Dedifferentiated amniotic fluid mesenchymal stem cell (primary cell): ENCODE data around the gene CRADD.
"Not testable (repeated sequence)": the region's sequence is repeated elsewhere in the genome, so short reads cannot be mapped to it uniquely, and the experiment has no call there.

ENCODE experiments used
- DNase-seq: peaks from one replicate; pipeline ENCODE4 v3.0.0-alpha.2; 2016; ENCODE audit errors: extremely low spot score

CRADD gene

DNA sequence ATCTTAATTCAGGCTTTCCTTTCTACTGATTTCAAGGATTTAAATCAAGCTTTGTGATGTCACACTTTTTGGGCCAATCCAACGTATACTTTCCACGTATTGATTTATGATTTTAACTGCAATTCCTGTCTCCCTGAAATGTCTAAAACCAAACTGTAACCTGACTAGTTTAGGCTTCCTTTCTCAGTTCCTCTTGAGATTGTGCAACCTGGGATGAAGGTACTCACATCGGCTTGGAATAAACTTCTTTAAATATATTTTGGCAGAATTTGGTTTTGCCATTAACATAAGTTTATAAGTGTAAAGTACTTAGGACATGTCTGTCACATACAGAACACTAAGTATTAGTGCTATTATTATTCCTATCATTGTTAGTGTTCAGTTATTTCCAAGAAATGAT is 224.6 kb downstream of the CRADD start:
- no peak for DNase-seq

DNA sequence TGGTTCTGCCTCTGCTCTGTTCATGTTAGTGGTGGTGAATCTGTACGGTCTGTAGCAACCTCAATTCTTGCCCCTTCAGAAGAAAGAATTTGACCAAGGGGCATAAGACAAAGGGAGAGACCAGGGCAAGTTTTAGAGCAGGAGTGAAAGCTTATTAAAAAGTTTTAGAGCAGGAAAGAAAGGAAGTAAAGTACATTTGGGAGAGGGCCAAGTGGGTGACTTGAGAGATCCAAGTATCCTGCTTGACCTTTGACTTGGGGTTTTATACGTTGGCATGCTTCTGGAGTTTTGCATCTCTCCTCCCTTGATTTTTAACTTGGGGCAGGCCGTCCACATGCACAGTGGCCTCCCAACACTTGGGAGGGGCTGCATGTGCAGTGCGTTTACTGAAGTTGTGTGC is 225.0 kb downstream of the CRADD start:
- DNase-seq: no peak

DNA sequence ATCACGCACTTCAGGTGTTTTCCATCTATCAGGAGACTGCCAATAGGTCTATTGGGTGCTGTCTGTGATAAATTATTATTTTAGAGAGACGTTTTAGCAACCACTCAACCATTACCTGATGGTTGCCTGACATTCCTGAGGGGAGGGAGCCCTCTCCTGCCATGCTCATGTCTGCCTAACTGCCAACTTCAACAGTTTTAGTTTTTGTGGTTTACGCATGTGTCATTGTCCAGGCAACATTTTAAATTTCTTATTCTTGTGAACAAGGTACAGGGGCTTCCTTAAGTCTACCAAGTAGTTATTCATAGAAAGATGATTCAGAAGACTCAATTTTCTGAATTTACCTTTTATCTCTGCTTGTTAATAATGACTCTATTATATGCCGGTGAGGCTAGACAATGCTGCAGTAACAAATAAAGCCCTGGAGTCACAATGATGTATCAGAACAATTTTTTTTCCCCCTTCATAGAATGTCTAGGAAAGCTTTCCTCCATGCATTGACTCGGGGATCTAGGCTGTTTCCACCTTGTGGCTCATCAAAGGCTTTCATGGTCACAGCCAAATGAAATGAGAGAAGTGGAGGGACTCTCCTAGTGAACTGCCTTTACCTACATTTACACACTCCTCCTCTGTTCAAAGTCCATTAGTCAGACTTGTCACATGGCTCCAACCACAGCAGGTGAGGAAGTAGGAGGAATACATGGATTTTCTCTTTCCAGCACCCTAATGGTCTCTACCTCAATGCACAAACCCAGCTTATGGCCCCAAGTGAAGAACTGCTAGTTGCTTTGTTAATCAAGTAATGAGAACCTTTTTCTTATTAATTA is 225.8 kb downstream of the CRADD start:
- DNase-seq: no peak

DNA sequence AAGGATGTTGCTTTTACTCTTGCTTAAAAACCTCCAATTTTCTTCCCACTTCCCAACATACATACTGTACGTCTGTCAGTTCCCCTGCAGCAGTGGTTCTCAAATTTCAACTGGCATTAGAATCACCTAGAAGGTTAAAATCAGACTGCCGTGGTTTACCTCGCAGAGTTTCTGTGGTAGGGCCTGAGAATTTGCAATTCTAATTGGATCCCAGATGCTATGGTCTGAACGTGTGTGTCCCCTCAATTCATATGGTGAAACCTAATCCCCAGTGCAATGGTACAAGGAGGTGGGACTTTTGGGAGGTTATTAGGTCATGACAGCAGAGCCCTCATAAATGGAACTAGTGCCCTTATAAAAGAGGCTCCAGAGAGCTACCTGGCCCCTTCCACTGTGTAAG is 226.9 kb downstream of the CRADD start:
- DNase-seq: no peak

DNA sequence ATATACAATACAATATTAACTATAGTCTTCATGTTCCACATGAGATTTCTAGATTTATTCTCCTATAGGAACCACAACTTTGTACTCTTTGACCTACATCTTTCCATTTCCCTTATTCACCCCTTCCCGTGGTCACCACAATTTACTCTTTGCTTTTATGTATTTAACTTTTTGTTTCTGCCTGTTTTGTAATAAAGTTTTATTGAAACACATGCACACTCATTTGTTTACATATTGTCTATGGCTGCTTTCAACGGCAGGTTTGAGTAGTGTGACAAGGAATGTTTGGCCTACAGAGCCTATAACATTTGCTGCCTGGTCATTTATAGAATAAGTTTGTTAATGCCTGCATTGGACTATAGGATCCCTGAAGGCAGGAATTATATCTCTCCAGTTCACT is 231.1 kb downstream of the CRADD start:
- DNase-seq: no peak

DNA sequence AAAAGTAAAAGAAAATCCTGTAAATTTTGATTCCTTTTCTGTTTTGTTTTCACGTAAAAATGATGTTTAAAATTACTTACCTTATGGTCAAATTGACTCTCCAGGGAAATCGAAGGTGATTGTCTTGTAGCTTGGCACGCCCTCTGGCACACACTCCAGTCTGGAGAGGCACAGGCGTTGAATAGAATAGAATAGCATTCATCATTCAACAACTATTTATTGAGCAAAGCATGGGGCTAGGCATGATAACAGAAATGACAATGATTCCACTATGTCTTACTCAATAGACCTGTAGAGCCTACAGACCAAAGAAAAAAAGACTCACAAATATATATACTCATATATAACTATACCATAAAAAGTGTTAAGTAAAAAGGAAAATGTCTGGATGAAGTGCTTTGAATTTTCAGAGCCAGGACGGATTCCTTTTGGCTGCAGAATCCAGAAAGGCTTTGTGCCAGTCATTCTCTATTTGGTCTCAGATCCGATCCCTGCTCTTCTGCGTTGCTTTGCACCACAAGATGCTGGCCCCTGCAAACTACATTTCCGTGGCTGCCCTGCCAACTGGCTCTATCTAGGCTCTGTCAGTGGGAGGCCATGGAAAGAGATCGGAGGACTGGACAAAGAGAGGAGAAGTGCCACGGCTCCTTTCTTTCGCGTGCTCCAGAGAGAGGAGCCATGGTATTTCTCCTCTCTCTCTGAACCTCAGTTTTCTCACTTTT is 231.8 kb downstream of the CRADD start:
- DNase-seq: no peak

DNA sequence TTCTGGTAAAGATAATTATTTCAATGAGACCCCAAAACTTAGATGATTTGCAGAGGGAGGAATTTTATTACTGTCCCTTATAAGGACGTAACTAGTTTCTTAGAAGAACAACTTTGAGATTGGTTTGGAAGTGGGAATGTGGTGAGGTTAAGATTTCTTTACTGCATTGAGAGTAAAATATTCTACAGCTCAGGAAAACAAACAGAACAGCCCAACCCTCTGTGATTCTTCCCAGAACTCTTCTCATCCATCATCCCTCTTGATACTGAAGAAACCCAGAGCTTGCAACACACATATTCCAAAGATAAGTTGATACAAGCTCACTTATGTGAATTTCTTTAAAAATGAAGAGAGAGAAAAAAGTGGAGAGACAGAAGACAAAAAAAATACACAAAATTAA is 234.2 kb downstream of the CRADD start:
- DNase-seq: no peak

DNA sequence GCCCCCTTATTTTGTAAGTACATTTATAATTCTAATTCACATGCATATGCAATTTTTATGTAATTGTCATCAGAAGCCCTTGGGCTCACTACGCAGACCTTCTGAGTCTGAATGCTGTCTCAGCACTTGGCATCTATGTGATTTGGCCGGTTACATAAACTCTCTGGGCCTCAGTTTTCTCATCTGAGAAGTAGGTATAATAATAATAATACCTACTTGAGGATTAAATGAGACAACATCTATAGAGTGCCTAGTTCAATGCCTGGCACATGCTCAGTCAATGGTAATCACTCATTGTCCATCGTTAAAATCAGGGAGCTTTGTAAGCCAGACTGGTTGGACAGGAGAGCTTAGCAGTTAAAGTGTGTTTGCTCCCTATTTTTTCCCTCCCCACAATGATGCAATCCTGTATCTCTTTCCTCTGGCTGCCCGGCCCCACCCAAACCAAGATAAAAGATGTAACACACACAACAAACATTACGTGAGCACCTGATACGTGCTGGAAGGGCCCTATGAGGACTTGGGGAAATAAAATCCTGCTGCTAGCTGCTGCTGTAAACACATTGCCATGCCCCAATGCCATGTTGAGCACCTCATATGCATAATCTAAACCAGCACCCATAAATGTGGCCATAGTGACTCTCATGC is 235.0 kb downstream of the CRADD start:
- no peak for DNase-seq

DNA sequence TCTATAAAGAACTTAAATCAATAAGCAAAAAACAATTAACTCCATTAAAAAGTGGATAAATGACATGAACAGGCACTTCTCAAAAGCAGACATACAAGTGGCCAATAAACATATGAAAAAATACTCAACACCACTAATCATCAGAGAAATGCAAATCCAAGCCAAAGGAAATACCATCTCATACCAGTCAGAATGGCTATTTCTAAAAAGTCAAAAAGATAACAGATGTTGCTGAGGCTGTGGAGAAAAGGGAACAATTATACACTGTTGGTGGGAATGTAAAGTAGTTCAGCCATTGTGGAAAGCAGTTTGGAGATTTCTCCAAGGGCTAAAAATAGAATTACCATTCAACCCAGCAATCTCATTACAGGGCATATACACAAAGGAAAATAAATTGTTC is 236.7 kb downstream of the CRADD start:
- DNase-seq: peak; percentile 73

DNA sequence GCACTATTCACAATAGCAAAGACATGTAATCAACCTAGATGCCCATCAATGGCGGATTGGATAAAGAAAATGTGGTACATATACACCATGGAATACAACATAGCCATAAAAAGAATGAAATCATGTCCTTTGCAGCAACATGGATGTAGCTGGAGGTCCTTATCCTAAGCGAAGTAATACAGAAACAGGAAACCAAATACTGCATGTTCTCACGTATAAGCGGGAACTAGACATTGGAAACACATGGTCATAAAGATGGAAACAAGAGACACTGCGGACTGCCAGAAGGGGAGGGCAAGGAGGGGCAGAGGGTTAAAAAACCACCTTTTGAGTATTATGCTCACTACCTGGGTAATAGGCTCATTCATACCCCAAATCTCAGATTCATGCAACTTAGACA is 237.1 kb downstream of the CRADD start:
- DNase-seq: no peak

DNA sequence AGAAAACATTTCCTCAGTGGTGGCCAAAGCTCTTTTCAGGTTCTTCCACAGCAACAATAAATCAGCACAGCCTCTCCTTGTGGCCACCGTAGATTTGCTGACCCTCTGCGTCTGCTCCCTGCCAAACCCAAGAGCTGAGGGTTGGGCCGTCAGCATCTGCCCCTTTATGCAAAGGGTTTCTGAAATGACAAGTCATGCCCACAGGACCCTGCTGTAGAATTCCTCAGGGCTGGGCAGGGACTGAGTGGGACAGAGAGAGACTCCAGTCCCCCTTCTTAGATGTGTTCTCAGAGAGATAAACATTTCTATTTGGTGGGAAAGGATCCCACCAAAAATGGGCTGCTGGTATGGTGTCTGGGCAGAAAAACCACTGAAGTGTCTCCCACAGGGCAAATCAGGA is 238.2 kb downstream of the CRADD start:
- no peak for DNase-seq

DNA sequence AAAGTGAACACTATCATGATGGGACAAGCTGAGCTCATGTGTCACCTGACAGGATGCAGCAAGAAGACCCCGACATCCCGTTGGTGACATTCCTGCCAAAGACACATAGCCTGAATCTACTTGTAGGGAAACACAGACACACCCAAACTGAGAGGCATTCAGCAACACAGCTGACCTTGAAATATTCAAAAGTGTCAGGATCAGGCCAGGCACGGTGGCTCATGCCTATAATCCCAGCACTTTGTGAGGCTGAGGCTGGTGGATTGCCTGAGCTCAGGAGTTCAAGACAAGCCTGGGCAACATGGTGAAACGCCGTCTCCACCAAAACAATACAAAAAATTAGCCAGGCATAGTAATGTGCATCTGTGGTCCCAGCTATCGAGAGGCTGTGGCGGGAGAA is 239.2 kb downstream of the CRADD start:
- DNase-seq: no peak

DNA sequence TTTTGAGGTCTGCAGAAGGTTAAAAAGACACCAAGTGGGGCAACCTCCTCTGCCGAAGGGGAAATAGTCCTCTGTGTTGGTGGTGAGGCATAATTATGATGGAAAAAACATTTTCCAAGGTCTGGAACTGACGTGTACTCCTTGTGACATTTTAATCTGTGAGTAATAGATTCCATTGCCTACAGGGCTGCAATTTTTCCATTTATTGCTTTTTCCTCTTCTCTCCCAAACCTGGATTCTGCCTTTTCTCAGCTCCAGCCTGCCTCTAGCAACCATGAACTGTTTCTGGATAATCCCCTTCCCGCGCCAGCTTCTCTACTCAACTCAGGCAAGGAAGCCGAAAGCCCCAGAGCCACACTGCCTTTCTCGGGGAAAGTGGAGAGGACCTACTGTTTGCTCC is 241.1 kb downstream of the CRADD start:
- DNase-seq: peak; percentile 81

DNA sequence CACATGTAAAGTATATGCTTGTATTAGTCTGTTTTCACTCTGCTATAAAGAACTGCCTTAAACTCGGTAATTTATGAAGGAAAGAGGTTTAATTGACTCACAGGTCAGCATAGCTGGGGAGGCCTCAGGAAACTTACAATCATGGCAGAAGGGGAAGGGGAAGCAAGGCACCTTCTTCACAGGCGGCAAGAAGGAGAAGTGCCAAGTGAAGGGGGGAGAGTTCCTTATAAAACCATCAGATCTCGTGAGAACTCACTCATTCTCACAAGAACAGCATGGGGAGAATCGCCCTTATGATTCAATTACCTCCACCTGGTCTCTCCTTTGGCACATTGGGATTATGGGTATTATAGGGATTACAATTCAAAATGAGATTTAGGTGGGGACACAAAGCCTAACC is 241.7 kb downstream of the CRADD start:
- no peak for DNase-seq

DNA sequence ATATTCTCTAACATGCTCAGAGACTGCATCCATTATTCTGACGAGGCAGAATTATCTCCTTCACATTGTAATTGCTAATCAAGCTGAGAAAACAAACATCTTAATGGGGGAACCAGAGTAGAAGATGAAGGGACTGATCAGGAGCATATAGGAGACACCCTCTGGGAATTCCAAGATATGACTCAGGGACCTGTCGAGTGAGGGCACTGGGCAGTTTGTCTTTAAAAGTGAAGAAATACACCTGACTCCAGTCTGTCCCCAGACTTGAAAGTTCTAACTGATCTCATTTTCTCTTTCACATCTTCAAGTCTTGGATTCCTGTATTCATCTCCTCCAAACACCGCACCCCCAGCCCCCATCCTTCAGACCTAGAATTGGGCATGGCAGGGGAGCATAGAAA is 244.3 kb downstream of the CRADD start:
- DNase-seq: no peak

DNA sequence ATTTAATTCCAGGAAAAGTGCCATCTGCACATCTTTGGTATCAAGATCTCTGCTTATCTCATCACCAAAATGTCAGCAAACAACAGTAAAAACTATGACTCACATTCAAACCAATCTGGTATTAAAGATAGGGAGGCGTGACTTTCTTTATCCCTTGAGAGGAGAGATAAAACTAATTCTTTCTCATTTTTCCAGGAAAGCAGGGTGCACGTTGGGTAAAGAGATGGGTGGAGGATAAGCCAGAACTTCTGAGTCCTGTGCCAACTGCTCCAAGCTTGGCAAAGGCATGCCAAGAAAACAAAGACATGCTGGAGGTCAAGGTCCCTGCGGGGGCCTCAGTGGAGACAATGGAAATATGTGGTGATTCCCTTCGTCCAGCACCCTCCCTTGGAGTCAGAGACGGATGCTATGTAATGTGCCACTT is 245.4 kb downstream of the CRADD start:
- DNase-seq: no peak

DNA sequence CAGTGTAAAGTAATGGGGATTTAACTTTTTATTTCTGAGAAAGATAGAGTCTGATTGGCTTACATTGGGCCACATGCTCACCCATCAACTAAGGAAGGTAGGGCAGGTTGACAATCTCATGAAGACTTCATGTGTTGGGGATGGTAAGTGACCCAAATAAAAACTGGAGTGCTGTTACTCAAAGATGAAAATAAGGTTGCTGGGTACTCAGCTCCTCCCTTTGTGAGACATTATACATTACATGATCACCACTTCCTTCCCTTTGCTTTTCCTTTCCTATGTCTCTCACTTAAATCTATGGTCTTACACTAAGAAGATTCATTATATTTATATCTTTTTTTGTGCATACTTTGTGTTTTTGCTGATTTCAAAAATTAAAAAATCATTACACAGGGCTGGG is 247.2 kb downstream of the CRADD start:
- DNase-seq: no peak

DNA sequence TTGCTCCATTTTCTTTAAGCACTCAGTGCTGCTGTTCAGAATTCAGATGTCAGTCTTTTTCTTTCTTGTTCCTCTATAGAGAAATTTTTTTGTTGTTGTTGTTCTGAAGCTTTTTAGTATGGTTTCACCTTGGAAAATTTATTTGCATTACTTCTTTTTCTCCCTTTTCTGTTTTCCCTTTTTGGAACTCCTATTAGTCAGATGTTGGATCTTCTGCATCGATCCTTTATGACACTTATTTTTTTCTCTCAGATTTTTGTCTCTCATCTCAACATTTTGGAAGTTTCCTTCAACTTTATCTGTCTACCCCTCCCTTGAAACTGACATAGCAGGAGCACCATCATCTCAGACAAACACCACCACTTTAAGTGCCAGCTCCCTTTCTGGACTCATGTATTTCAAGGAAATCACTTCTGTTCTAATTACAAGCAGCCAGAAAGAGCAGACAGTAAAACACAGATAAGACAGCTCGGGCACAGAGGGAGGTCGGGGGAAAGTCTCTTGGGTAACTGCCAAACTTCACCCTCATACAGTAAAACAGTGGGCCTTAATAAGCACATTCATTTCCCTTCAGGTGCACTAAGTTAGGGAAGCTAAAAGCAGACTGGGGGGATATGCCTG is 248.5 kb downstream of the CRADD start:
- DNase-seq: no peak

DNA sequence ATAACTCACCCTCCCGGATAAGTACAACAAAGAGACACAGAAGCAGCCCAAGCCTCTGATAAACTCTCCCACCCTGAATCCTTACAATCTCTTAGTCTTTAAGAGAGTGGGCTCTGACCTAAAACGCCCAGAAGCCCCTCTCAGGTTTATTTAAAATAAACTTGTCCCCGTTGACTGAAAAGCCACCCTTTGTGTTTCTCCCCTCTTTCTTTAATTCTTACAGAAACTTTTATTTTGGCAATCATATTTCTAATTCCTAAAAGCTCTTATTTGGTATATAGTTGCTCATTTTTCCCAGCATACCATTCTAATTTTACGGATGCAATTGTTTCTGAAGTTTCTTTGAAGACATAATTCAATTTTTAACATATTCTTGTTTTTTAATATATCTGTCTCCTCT is 249.1 kb downstream of the CRADD start:
- DNase-seq: no peak

DNA sequence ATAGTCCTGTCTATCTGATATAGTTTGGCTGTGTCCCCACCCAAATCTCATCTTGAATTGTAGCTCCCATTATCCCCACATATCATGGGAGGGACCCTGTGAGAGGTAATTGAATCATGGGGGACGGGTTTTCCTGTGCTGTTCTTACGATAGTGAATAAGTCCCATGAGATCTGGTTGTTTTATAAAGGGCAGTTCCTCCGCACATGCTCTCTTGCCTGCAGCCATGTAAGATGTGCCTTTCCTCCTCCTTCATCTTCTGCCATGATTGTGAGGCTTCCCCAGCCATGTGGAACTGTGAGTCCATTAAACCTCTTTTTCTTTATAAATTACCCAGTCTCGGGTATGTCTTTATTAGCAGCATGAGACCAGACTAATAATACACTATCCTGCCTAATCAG is 251.9 kb downstream of the CRADD start:
- not testable (repeated sequence) for DNase-seq

DNA sequence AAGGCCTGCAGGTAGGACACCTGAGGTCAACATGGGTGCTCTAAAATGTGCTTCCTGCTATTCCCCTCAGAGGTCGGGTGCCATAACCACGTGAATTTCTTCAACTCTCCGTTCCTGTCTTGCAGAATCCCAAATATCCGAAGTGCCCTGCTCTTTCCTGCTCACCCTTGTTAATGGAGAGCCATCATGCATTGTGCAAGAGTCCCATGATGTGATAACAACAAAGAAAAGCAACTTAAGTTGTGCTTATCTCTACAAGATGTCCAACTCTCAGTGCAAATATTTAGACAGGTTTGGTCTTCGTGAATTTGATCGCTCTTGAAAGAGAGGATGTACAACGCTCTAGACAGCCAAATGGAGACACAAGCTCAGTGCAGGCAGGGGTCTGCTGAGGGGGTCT is 260.6 kb downstream of the CRADD start:
- DNase-seq: no peak

DNA sequence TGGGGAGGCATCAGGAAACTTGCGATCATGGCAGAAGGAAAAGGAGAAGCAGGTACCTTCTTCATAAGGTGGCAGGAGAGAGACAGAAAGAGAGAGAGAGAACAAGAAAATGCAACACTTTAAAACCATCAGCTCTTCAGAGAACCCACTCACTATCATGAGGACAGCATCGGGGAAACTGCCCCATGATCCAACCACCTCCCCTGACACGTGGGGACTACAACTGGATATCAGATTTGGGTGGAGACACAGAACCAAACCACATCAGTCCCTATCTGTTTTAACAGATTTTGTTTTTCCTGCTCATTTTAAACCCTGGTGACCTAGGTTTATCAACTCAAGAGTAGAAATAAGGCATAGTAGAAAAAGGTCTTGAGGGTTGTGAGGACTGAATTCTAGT is 261.1 kb downstream of the CRADD start:
- no peak for DNase-seq

DNA sequence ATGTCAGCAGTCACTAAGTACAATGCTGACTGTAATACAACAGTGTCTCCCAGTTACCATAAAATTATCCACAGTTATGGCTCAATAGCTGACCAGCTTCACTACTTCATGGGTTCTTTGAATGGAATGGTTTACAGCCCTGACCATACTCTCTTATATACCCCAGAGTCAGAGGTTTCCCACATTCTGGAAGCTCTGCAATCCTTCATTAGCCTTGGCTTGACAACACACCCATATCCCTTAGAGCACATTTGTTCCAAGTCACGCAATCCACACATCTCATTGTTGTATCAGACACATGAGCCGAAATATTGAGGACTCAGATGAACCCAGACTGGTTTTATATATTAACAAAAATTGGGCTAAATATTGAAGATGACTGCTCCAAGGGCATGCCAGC is 261.8 kb downstream of the CRADD start:
- no peak for DNase-seq
